HG03575 (cell line): ENCODE measurements around the gene PTH1R.

Source experiments
- ATAC-seq: cut with Tn5 transposase; IDR thresholded peaks from one replicate; pipeline ENCODE4 v1.9.1; 2021; ENCODE audit not compliant: unreplicated experiment, insufficient number of reproducible peaks, low FRiP score; ENCODE audit errors: extremely low read depth

Gene PTH1R

DNA sequence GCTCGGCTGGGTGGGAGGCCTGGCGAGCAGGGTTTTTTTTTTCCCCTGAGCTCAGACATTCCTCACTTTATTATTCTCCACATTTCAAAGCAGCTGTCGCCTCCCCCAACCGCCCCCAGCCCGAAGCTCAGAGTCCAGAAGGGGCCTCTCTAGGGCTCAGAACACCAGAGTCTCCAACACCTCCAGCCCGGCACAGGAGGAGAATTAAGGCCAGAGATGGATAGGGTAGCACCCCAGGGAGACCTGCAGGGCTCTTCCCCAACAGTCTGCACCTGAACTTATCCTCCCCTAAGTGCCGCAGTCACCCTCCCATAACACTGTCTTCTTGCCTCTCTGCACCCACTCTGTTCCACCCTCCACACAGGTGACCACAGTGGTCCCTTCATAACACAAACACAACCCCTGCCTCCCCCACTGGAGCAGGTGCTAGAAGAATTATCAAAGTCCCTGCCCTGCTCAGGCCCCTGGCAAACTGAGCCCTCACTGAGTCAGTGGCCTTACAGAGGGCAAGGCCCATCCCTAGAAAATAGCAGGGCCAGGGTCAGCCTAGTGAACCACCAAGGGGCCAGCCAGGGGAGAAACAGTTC lies 28.4 kb upstream of the PTH1R start:
- no peak for ATAC-seq

DNA sequence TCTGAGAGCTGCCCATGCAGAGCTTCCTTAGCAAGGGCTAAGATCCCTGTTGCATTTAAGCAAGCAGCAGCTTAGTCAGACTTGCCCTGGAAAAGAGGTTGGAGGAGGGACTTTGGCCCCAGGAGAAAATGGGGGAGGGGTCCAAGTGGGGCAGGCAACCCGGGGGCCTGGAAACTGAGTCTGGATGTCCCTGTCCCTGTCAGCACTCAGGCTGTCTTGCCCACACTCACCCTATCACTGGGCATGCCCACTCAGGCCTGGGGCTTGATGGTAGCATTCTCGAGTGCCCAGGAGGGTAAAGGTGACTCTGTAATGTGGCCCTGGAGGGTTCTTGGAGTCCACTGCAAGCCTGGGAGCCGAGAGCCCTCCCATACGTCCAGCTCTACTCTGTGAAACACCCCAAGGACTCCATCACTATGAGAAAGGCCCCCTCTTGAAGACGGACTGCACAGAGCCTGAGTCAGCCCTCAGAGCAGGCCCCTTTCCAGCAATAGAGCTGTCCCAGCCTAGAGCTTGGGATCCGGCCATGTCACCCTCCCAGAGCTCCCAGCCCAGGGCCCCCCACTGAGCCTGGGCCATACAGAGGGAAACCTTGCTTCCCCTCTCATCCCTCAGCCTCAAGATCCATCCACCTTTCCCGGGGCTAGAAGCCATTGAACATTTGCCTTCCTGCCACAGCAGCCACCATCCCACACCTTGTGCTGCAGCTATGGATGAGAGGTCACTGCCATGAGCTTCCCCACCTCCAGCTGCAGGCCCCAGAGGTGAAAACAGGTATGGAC lies 27.6 kb upstream of the PTH1R start:
- no peak for ATAC-seq

DNA sequence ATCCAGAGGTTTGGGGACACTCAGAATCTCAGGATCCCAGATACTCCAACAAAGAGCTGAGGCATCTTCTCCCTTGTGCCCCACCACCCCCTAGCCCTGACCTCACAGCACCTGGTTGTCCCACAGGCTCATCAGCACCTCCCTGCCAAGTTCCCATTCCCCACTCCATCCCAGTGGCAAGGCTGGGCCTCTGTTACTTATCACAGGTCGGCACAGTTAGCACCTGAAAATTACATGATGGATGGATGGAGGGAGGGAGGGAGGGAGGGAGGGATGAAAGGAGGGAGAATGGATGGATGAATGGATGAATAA lies 27.1 kb upstream of the PTH1R start:
- no peak for ATAC-seq

DNA sequence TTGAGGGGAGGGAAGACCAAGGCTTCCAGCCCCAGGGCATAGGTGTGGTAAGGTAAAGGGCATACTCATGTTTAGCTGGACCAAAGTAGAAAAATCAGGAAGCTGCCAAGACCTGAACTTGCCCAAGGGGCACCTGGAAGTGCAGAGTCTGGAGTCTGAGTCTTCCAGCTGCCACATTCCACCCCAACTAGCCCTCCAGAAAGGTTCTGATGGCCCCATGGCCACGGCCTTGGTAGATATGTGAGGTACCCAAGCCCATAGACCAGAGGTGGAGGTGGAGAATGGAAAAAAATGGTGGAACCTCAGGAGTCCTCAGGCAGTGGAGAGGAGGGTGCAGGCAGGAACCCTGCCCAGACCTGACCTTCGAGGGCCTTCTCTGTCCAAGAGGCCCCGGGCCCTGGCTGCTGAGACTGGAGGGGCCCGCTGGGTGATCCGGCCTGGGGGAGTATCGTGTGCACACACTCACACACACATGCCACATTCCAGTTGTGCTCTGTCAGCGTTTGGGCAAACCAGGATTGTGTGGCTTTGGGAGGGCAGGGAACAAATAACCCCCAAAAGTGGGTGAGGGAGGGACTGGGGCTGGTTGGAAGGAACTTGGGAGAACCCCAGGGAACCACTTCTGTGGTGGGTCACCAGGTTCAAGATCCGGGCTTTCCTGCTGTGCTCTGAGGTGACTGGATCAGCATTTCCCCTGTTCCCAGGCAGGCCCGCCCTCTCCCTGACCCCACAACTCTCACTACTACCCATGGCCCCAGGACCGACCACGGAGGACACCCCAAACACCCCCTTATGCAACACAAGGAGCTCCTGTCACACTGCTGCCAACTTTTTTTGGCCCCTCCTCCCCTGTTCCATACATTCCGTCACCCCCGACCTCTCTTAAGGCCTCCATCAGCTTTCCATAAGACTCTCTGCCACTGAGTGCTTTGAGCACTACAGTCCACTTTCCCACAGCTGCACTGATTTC lies 25.9 kb upstream of the PTH1R start:
- no peak for ATAC-seq

DNA sequence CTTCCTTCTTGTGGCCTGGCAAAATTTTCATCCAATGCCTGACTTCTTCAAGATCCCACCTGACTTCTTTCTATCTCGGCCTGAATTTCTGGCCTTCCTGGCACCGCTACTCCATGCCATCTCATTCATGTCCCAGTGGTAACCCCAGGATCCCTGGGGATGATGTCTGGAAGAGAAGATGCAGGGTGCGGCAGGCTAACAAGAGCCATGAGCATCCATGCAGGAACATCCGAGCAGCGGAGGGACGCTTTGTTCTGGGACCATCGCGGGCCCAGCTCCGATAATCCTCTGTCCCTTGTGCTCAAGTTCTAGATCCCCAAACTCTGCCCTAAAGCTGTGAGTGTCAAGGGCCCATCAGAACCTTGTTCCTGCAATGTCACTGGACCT lies 25.2 kb upstream of the PTH1R start:
- ATAC-seq, result no peak

DNA sequence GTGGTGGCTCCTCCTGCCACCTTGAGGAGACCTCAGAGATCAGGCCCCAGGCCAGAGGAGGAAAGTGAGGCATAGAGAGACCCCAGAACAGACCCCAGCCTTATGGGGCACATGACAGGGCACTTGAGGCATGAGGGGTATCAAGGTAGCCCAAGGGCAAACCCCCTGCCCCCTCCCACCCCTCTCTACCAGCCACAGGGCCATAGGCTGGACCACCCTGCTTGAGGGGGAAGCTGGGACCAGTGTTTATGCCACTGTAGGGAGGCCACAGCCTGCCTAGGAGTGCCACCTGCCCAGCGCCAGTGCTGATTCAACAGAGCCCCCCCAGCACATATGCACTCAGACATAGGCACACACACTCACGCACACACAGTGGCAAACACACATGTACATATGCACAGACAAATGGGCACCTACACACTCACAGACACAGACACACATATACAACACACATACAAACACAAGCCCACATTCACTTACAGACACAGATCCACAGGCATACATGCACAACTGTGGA lies 24.6 kb upstream of the PTH1R start:
- no peak for ATAC-seq

DNA sequence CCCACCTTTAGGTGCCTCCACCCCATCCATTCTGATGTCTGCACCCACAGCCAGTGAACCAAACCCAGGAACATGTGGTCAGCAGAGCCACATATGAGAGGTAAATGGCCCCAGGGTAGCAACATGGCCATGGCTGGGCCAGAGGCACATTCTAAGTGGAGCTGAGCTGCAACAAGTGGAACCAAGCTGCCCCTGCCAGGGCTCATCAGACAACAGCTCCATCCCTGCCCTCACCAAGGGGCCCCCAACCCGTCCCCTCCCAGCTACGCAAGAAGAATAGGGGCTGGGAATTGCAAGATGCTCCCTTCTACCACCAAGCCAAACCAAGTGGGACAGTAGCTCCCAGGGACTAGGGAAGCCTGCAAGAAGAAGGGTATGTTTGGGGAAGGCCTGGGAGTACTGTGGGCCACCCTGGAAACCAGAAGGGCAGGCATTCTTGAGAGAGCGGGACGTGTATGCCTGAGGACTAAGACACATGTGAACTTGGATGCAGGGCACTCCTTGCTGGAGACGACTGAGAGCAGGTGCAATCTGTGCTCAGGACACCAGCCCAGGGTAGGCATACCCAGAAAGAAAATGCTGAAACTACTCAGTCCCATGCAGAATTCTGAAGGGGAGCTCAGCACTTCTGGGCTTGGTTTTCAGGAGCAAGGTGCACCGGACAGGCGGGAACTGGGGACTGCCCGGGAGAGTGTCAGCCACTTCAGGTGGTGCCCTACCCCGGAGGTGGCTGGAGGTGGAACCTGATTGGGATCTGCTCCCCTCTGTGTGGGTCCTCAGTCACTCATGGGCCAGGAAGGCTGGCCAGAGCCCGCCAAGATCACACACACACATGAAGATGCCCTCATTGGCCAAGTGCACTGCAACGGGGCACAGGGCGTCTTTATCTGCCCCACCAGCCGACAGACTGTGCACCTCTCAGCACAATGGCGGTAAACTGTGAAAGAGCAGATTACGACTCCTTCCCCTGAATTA lies 23.8 kb upstream of the PTH1R start:
- ATAC-seq, result no peak

DNA sequence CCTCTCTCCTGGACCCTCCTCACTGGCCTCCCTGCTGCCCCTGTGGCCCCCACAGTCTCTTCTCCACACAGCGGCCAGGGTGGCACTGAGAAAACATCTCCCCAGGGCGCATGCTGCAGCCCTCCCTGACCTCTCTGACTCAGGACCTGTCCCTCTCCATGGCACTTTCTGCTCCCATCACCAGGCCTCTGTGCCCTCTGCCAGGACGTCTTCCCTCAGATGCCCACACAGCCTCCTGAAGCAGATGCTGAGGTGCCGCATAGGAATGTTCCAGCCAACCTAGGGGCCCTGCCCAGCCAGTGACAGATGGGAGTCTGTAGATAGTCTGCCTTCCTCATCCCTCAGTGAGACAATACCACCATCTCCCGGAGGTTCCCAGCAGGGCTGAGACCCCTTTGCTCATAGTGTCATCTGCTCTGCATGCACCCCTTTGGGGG lies 22.9 kb upstream of the PTH1R start:
- ATAC-seq, result no peak

DNA sequence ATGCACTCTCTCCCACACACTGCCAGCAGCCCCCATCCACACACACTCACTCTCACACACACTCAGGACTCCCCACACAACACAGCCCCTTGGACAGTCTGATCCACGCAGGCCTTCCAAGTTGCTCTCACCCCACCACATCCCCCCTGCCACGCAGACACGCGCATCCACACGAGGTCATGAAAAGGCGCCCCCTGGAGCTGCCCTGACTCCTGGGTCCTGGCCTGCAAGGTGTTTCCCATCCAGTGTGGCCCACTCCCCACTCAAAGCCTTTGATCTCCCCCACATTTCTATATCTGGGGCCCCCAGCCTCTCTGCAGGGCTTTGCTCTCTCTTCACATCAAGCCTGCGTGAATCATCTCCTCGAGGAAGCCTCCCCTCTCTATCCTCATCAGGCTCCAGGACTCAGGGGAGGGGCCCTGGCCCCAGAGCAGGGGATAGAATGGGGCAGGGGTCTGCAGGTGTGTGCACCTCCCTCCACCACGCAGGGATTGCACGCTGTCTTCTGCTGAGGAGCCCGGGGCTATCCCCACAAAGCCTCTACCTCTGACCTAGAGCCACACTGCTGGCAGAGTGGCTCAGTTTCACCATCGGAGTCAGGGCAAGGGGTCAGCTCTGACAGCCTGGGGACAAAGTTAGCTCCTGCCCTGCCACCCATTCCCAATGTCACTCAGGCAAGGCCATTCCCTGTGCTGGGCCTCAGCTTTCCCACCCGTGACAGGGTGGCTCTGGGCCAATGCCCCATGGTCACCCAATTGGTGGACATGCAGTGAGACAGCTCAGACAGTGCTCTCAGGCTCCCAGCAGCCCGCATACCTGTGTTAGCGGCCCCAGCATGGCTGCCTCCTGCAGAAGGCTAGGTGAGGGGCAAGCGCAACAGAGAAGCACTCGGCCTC lies 20.7 kb upstream of the PTH1R start:
- ATAC-seq, result no peak

DNA sequence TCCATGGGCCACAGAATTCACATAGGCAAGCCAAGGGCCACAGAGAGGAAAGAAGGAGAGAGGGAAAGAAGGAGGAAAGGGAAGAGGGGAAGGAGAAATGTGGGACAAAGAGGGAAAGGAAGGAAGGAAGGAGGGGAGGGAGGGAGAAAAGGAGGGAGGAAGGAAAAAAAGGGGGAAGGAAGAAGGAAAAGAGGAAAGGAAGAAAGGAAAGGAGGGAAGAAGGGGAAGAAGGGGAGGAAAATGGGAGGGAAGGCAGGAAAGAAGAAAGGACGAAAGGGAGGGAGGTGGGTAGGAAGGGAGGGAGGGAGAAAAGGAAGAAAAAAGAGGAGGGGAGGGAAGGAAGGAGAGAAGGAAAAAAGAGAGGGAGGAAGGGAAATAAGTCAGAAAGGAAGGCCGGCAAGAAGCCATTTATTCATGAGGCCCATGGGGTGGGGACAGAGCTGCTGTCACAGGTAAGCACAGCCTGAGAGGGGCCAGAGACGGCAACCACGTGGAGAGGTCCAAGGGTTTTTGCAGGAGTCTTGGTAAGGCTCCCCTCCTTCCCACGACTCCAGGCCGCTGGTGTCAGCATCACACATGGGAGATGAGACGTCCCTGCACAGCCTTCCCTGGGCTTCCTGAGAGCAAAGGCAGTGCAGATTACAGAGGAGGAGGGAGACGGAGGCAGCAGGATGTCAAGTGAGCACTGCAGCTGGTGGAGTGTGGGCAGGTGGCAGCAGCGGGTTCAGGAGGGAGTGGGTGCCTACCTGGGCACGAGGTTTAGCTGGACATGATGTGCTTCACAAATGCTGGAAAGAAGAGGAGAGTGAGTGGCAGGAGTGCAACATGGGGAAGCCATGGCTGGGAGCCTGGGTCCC lies 19.8 kb upstream of the PTH1R start:
- no peak for ATAC-seq

DNA sequence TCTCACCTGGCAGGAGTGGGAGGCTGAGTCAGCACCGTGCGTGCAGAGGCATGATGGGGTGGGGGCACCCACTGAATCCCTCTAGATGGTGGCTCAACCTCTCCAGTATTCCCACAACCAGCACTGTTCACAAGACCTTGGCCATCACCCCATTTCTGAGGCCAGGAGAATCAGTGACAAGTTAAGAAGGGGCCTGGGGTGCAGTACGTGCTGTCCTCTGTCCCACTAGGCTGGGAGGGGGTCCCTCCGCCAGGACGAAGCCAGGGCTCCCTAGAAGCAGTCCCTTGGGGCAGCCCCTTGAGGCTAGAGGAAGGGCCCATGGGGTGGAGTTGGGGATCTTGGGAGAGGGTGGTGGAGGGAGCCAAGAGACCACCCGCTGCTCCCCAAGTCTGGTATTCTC lies 19.1 kb upstream of the PTH1R start:
- no peak for ATAC-seq

DNA sequence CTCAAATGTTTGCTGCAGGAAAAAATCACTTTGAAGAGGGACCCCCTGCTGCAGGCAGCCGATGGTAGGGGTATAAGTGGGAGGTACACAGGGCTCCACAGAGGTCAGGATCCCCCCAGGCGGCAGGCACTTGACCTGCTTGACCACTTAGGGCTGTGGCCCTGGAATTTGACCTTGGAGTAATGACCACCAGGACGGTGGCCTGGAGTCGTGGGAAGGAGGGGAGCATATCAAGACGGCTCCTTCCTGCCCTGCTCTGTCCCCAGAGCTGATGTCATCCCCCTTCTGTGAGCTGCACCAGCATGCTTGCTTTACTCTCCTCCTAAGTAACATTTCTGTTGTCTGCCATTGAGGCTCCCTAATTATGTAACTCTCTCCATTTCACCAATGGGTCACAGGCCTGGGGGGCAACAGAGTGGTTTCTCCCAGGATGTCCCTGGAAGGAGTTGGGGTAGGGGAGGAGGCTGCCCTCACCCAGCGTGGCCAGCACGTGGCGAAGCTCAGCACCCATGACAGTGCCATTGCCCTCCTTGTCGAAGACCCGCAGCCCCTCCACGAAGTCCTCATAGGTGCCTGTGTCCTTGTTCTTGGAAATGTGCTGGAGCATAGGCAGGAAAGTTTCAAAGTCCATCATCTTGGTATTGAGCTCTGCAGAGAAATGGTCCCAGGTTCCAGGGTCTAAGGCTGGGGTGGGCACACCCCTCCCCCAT lies 18.4 kb upstream of the PTH1R start:
- ATAC-seq, result no peak

DNA sequence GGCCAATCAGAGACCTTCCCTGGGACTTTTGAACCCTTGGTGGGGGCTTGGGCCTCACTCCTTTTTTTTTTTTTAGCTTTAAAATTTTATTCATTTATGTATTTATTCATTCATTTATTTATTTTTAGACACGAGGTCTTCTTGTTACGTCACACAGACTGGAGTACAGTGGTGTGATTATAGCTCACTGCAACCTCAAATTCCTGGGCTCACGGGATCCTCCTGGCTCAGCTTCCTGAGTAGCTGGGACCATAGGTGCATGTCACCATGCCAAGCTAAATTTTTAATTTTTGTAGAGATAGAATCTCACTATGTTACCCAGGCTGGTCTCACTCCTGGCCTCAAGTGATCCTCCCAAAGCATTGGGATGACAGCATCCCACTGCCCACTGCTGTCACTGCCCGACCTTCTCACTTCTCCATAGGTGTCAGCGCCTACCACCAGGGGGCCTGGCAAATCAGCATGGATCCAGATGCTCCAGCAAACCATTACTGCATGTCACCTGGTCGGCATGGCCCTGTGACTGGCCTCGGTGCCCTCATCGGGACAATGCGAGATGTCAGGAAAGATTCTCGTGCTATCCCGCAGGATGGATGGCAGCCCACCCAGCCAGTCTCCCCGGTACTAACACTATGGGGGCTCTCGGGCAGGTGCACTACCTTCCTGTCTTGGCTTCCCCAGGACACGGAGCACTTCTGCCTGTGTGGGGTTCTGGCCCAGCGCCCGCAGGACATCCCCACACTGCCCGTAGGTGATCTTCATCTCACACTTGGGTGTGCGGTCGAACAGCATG lies 17.3 kb upstream of the PTH1R start:
- ATAC-seq, result no peak

DNA sequence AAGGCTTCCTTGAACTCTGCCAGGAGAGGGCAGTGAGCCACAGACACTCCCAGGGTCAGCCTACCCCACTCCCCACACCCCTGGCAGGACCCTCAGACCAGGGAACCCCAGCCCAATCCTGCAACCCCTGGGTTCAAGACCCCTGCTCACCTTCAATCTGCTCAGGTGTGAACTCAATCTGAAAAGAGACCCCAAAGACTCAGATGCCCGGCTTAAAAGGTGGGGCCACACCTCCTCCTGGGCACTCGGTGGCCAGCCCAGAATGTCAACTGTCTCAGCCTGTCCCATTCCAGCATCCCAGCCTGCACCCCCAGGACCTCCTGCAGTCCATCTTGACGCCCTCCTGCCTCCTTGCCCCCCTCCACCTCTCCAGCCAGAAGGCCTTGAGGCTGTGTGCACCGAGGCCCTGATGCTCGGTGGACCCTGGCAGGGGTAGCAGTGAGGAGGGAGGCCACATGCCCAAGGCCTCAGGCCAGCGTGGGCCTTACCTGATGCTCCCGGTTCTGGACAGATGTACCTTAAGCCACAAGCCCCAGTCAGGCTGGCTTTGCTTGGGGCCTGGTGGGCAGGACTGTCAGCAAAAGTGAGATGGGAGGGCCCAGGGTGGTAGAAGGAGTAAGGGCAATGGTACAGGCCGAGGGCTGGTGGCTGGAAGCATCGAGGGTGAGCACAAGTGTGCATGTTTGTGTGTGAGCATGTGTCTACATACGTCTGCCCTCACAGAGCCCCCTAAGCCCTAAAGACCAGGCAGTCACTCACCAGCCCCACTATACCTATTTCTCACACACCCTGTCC lies 16.5 kb upstream of the PTH1R start:
- no peak for ATAC-seq
